Measurements from ENCODE around the gene CMTM7. TPM values are rescaled to one million over a fixed set of nuclear protein-coding genes. Genes with fewer than 3 reads are reported as not detected.

Gene CMTM7
- total and polyA plus RNA-seq, 9 of the 15 experiments (the other 6 are each of a cell fraction or from before 2014, with no cell fraction given), result 0.03 to 1.6 (median 0.42) TPM; not detected in 4

- no peak for TF ChIP-seq CEBPG (CRISPR knock-in tag; IDR thresholded peaks at IDR 0.05)
- peak in 1 of 2 experiments; percentile 30; a peak in 2 of 4 replicates for TF ChIP-seq CEBPG (tag; conservative IDR thresholded peaks at IDR 0.05 in 1 of 2, IDR thresholded peaks at IDR 0.05 in 1 of 2)
- no peak for TF ChIP-seq STAT6 (CRISPR knock-in tag; IDR thresholded peaks at IDR 0.05)
- TF ChIP-seq TCF15 (CRISPR knock-in tag; IDR thresholded peaks at IDR 0.05), result no peak
- TF ChIP-seq CC2D1A (IDR thresholded peaks at IDR 0.05), result no peak
- no peak for TF ChIP-seq ZNF41 (CRISPR knock-in tag; conservative IDR thresholded peaks at IDR 0.05)
- peak; percentile 76; the same call in 1 of the 2 replicates for TF ChIP-seq ZSCAN29 (IDR thresholded peaks at IDR 0.05)
- no peak for TF ChIP-seq ZNF707 (CRISPR knock-in tag; conservative IDR thresholded peaks at IDR 0.05)
- TF ChIP-seq ZNF449 (CRISPR knock-in tag; IDR thresholded peaks at IDR 0.05), result no peak
- no peak for TF ChIP-seq AFF1 (IDR thresholded peaks at IDR 0.05; ENCODE audit: low read depth in 1 of 2, partially characterized antibody in 2 of 2)
- TF ChIP-seq ZNF133 (CRISPR knock-in tag; IDR thresholded peaks at IDR 0.05), result no peak
- TF ChIP-seq KDM5B (IDR thresholded peaks at IDR 0.05; ENCODE audit: insufficient replicate concordance, low read depth, low read length), result peak; percentile 32
- TF ChIP-seq STAG1 (CRISPR knock-in tag; IDR thresholded peaks at IDR 0.05; ENCODE audit: borderline replicate concordance), result no peak
- no peak for TF ChIP-seq PCBP2 (IDR thresholded peaks at IDR 0.05; ENCODE audit: low read depth, low read length, poor library complexity, severe bottlenecking)
- no peak for TF ChIP-seq XRCC3 (IDR thresholded peaks at IDR 0.05)
- TF ChIP-seq EP300 (IDR thresholded peaks at IDR 0.05; ENCODE audit: low read length), result no peak
- TF ChIP-seq MTA2 (IDR thresholded peaks at IDR 0.05; ENCODE audit: low read depth), result no peak
- TF ChIP-seq CBX8 (IDR thresholded peaks at IDR 0.05; ENCODE audit: borderline replicate concordance, extremely low read depth, low read depth, low read length, poor library complexity, severe bottlenecking), result no peak
- TF ChIP-seq ATF3 (IDR thresholded peaks at IDR 0.05), result no peak
- no peak; the same call in 1 of the 2 replicates for TF ChIP-seq ATF3 (CRISPR knock-in tag; conservative IDR thresholded peaks at IDR 0.05)
Observed at GRCh38 chr3:32501783-32502117, 110.1 kb downstream of the CMTM7 start (continued).

All from K562 (cell line).